ENCODE results near the gene POLA2. TPM values are rescaled to one million over a fixed set of nuclear protein-coding genes. Genes with fewer than 3 reads are reported as not detected.

The POLA2 gene
- total RNA-seq, 1 donor from 2014 or later: 8.7 TPM

GRCh38 chr11:65280646-65281045 lies 18.9 kb downstream of the POLA2 start:
- no peak for DNase-seq (ENCODE audit: low spot score)

GRCh38 chr11:65286686-65287085 lies 24.9 kb downstream of the POLA2 start:
- no peak for DNase-seq (ENCODE audit: low spot score)

- DNase-seq (ENCODE audit: low spot score): no peak
These were observed 25.8 kb downstream of the POLA2 start for GRCh38 chr11:65287601-65288000.

- no peak for DNase-seq (ENCODE audit: low spot score)
These were observed 27.2 kb downstream of the POLA2 start for GRCh38 chr11:65288706-65289536.

- DNase-seq (ENCODE audit: low spot score): peak; percentile 86
These were observed 28.8 kb downstream of the POLA2 start for GRCh38 chr11:65290448-65291165.

- DNase-seq (ENCODE audit: low spot score): no peak
These were observed 29.9 kb downstream of the POLA2 start for GRCh38 chr11:65291613-65292012.

GRCh38 chr11:65292890-65293289 lies 31.1 kb downstream of the POLA2 start:
- no peak for DNase-seq (ENCODE audit: low spot score)

GRCh38 chr11:65293909-65294381 lies 32.2 kb downstream of the POLA2 start:
- DNase-seq (ENCODE audit: low spot score): peak; percentile 50

- DNase-seq (ENCODE audit: low spot score): peak; percentile 28
These were observed 33.2 kb downstream of the POLA2 start for GRCh38 chr11:65295001-65295400.

GRCh38 chr11:65295571-65296341 lies 34.0 kb downstream of the POLA2 start:
- no peak for DNase-seq (ENCODE audit: low spot score)

- DNase-seq (ENCODE audit: low spot score): no peak
These were observed 35.4 kb downstream of the POLA2 start for GRCh38 chr11:65297026-65297672.

- DNase-seq (ENCODE audit: low spot score): peak; percentile 70
These were observed 36.4 kb downstream of the POLA2 start for GRCh38 chr11:65298131-65298535.

GRCh38 chr11:65298655-65299179 lies 37.0 kb downstream of the POLA2 start:
- peak; percentile 46 for DNase-seq (ENCODE audit: low spot score)

- DNase-seq (ENCODE audit: low spot score): no peak
These were observed 39.0 kb downstream of the POLA2 start for GRCh38 chr11:65300621-65301275.

- DNase-seq (ENCODE audit: low spot score): no peak
These were observed 39.9 kb downstream of the POLA2 start for GRCh38 chr11:65301491-65302329.

- DNase-seq (ENCODE audit: low spot score): no peak
These were observed 41.8 kb downstream of the POLA2 start for GRCh38 chr11:65303555-65303954.

GRCh38 chr11:65304110-65304509 lies 42.3 kb downstream of the POLA2 start:
- no peak for DNase-seq (ENCODE audit: low spot score)

GRCh38 chr11:65304613-65305012 lies 42.9 kb downstream of the POLA2 start:
- no peak for DNase-seq (ENCODE audit: low spot score)

- peak; percentile 61 for DNase-seq (ENCODE audit: low spot score)
These were observed 43.9 kb downstream of the POLA2 start for GRCh38 chr11:65305501-65306268.
